Suprapubic skin (tissue), 3 donors: ENCODE results near the gene CCDC9B.

ENCODE experiments used
- CTCF ChIP-seq, 2 donors: fragments of 200-600 bp in 1 of 2; fragments of 450-650 bp in 1 of 2; sonication (generic) in 1 of 2; IDR thresholded peaks; one replicate each; pipeline ENCODE4 v1.5.1; 2016 to 2019; ENCODE audit warnings: antibody characterized with exemption in 2 of 2, mild to moderate bottlenecking in 1 of 2, moderate library complexity in 1 of 2
- POLR2AphosphoS5 ChIP-seq, 3 donors: sonication (generic); formaldehyde crosslinking; IDR thresholded peaks; one replicate each; pipeline ENCODE4 v1.6.1; 2017; ENCODE audit warnings: antibody characterized with exemption in 3 of 3

GRCh38 chr15:40295297-40295696 is 45.4 kb downstream of the CCDC9B start:
- TF ChIP-seq CTCF (IDR thresholded peaks at IDR 0.05), result no peak
- no peak for TF ChIP-seq POLR2AphosphoS5 (IDR thresholded peaks at IDR 0.05)
